ENCODE data around the gene STX18.
"Not testable (repeated sequence)": the region's sequence is repeated elsewhere in the genome, so short reads cannot be mapped to it uniquely, and the experiment has no call there.

Gene STX18

DNA sequence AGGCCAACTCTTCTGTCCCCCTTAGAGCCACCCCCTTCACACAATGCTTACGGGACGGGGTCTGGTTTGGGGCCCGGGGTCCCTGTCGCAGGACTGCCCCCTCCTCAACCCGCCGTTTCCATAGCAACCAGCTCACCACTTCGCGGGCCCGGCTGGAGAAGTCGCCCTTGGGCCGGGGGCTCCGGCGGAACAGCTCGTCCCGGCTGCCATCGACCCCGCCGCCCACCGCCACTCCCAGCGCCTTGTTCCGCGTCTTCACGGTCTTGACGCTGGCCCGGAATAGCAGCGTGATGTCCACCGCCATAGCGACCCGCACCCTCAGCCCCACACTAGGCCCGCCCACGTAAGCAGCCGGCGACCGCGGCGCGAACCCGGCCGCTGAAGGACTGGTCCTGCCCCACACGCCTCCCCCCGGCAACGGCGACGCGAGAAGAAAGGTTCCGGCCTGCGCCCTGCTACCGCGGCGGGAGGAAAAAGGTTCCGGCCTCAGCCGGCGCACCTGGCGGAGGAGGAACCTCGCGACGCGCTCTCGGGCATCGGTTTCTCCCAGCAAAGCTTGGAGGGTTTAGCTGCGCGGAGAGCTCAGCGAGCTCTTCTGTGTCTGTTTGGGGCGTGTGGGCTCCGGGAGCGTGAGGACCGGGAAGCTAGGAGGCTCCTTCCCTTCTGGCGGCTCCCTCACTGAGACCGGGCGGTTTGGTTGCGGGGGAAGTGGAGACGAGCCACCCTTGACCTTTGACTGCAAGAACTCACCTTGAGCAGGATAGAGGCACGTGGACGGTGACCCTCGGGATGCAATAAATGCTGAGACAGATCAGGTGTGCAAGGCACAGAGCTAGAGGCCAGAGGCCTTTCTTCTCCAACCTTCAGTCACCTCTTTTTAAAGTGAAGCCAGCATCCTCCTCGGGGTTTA lies at the start of gene STX18:
Gene STX18, minus strand, starts transcription at position 388 of the 910 bp plus-strand sequence. Its CDS starts 84 bp downstream, at position 304.
- peak; percentile 78 to 85 for DNase-seq

DNA sequence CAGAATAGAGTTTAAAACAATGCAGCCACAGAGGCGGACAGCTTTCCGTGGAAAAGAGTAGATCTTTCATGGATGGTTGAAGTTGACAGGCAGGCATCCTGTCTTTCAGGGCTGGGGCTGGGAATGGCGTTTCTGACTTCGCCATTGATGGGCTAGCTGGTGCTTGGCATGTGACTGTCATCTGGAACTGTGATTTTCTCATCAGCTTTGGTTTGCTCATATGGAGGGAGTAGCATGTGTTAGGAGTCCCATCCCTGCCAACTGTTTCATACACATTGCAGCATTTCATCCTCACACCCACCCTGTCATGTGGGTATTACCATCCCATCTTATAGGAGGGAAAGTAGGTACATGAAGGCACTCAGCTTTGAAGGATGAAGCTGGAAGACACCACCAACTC lies 49.2 kb upstream of the STX18 start:
- no peak for DNase-seq

GRCh38 chr4:4590546-4590945 lies 48.7 kb upstream of the STX18 start:
- DNase-seq, result no peak

DNA sequence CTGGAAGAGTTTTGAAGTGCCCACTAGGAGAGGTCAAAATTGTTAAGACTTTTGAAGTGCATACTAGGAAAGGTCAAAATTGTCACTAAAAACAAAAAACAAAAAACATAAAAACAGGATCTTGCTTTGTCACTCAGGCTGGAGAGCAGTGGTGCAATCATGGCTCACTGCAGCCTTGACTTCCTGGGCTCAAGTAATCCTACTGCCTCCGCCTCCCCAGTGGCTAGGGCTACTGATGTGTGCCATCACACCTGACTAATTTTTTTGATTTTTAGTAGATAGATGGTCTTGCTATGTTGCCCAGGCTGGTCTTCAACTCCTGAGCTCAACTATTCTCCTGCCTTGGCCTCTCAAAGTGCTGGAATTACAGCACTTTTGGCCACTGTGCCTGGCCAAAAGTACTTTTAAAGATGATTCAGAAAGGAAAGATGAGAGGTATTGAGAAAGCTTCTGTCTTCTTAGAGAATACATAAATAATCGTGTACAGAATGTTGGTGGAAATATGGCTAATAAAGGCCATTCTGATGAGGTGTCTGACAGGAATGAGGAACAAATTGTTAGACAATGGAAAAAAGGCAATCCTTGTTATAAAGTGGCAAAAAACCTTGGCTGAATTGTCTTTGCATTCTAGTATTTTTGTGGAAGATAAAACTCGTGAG lies 43.3 kb upstream of the STX18 start:
- no peak for DNase-seq

DNA sequence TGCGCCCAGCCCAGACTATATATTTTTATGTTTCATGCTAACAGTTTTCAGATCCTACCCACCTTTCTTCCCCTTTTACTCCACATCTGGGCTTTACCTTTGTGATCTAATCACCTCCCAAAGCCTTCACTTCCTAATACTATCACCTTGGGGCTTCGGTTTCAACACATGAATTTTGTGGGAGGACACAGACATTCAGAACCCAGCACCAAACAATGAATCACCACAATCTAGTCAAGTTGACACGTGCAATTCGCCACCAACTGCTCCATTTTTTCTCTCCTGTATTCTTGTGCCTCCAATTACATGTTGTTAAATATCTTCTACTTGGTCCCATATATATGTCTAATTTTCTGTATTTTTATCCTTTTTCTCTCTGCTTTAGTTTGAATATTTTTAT lies 41.8 kb upstream of the STX18 start:
- DNase-seq, result no peak

DNA sequence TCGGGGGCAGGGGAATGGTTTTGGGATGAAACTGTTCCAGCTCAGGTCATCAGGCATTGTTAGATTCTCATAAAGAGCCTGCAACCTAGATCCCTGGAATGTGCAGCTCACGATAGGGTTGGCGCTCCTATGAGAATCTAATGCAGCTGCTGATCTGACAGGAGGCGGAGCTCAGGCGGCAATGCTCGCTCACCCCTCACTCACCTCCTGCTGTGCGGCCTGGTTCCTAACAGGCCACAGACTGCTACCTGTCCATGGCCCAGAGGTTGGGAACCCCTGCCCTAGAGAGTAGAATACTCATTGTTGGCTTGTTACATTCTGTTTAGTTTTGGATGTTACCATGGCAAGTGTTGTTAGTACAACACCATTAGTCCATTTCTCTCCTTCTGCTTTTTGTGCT lies 40.8 kb upstream of the STX18 start:
- DNase-seq, result no peak

DNA sequence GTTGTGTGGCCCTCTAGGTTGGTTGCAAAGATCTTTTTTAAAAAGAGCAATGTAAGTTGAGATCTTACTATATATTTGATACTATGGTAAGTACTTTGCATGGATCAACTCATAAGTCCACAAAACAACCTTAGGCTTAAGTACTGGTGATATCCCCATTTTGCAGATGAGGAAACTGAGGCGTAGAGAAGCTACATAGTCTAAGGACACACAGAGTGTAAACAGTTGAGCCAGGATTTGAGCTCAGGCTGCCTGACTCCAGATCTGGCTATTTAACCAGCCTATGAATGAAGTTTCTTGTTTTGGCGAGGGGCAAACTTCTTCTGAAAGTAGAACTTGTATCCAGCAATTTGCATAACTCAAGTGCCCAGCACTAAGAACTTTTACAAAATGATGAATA lies 38.6 kb upstream of the STX18 start:
- no peak for DNase-seq

DNA sequence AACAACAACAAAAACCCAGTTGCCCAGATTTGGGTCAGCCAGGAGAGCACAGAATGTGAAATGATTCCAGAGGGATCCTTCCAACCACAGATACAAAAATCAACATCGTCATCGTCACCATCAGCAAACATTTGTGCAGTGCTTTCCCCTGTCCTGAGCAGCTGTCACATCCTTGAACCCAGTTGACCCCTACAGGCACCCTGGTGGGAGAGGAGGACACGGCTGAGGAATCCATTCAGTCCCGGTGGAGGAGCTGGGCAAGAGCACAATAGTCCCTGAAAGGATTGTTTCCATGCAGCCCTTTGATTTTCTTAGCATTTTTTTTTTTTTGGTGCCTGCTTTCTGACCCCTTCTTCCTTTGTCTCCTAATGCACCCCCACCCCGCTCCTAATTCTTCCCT lies 37.1 kb upstream of the STX18 start:
- no peak for DNase-seq

DNA sequence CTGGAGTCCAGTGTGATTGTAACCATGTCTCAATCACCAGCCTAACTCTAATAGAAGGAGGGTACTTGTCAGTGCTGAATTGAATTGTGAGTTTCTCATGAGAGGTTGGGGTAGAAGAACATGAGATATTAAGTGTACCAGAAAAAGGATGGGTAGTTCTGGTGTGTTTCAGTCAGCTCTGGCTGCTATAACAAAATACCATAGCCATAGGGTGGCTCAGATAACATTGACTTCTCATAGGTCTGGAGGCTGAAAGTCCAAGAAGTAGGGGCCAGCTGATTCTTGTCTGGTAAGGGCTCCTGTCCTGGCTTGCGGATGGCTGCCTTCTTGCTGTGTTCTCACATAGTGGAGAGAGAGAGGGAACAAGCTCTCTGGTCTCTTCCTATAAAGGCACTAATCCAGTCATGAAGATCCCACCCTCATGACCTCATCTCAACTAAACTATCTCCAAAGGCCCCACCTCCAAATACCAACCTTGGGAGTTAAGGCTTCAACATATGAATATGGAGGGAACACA lies 35.6 kb upstream of the STX18 start:
- no peak for DNase-seq

- DNase-seq, result no peak
Measured at GRCh38 chr4:4575284-4576211, 33.7 kb upstream of the STX18 start.

- DNase-seq, result no peak
Measured at GRCh38 chr4:4574792-4575191, 32.9 kb upstream of the STX18 start.

DNA sequence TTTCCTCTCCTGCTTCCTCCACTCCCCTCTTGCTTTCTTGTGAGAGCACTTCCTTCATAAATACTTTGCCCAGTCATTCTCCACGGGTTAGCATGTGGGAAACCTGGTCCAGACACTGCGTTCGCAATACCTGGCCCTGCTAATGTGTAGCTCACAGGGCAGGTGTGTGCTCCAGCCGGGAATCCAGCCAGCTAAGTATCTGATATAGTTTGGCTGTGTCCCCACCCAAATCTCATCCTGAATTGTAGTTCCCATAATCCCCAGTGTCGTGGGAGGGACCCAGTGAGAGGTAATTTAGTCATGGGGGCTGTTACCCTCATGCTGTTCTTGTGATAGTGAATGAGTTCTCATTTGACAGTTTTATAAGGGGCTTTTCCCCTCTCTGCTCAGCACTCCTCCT lies 32.2 kb upstream of the STX18 start:
- DNase-seq, result no peak

- no peak for DNase-seq
Measured at GRCh38 chr4:4572821-4573220, 31.0 kb upstream of the STX18 start.

- DNase-seq, result not testable (repeated sequence)
Measured at GRCh38 chr4:4569861-4570260, 28.0 kb upstream of the STX18 start.

DNA sequence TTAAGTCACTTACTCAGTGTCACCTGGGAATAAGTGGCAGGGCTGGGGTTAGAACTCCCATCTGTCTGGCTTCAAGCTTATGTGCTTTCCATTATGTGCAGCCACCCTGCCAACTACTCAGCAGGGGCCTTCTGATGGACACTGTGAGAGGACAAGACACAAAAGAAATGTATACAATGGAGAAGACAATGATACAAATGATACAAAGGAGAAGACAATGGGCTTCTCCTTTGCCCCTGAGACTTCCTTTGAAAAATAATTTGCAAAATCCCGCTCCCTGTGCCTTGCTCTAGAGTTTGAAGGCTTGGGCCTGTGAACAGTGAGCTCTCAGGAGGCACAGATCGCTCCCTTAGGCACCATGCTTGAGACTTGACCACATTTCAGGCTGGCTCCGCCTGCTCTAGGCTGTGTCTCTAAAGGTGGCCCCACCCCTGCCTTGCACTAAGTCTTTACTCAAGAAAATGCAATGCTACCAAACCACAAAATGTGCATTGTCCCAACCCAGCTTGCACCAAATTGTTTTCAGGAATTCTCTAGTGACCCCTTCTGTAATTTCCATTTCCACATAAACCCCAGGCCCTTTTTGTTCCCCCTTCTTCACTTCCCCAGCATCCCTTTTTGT lies 27.1 kb upstream of the STX18 start:
- DNase-seq, result no peak

DNA sequence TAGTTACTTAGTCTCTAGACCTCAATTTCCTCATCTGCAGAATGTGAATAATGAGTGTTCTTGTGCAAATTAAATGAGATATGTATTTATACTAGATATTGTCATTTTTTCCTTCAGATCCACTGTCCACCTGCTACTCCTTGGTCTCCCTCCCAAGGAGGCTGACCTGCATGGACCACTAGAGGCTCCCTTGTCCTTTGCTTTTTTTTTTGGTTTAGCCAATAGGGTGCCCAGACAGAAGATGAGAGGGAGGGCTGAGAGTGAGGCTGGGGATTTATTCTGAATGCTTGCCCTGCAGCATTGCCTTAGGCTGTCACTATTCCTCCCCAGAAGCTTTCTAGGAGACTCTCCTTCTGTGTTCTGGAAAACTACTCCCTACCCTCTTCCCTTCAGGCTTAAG lies 24.5 kb upstream of the STX18 start:
- DNase-seq, result not testable (repeated sequence)

DNA sequence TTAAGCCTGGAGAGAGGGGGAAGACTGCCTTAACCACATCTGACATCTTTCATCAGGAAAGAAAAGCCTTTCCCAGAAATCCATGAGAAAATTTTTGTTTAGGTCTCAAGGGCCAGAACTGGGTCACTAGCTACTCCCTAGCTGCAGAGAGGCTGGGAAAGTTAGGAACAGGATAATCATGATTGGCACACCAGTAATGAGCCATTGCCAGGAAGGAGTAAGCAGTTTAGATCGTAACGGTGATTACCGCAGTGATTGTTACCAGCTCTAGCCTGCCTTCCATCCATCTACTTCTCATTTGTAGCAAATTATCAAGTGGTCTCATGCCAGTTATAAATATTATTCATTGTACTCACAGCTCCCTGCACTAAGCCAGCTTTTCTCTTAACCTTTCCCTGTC lies 22.7 kb upstream of the STX18 start:
- DNase-seq, result no peak

- DNase-seq, result no peak
Measured at GRCh38 chr4:4560642-4561041, 18.8 kb upstream of the STX18 start.

DNA sequence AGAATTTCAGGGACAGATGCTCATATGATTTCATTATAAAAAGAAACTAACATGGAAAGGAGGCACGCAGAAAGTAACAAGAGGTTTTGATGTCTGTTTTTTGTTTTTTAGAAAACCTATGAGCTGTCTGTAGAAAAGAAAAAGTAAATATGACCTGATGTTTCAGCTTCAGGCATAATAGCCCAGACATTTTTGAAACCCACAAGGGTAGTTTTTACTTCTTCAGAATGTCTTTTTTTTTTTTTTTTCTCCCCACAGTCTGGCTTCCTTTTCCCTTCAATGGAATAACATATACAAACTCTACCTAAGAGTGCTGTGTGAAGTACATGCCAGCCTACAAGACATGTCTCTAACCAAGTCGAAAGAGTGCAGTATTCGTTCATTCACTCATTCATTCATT lies 18.3 kb upstream of the STX18 start:
- DNase-seq, result no peak

DNA sequence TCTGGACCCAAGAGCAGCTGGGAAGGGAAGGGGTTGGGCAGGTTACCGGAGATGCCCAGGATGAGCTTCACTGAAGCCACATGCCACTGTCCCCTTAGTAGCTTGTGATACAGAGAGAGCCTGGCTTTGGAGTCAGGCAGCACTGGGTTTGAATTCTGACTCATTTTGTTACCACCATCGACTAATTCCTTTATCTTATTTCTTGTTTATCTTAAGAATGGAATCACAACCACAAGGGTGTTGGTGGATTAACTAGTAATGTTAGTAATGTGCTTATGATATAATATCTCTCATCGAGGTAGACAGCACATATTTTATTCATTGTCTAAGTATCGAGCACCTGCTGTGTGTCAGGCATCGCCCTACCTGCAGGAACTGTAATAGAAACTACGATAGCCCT lies 17.7 kb upstream of the STX18 start:
- DNase-seq, result no peak

GRCh38 chr4:4558881-4559280 lies 17.0 kb upstream of the STX18 start:
- no peak for DNase-seq

GRCh38 chr4:4555916-4556315 lies 14.1 kb upstream of the STX18 start:
- DNase-seq, result no peak

GRCh38 chr4:4554234-4554633 lies 12.4 kb upstream of the STX18 start:
- DNase-seq, result no peak
